Activated naive CD8-positive, alpha-beta T cell treated with anti-CD3 and anti-CD28 coated beads, Interleukin-2, amount 50 U/mL, for 16 hours (primary cell): ENCODE results near the gene LRRTM2.
"Not testable (repeated sequence)": the region's sequence is repeated elsewhere in the genome, so short reads cannot be mapped to it uniquely, and the experiment has no call there.

Source experiments
- DNase-seq: peaks from one replicate; pipeline ENCODE4 v3.0.0-alpha.2; 2020; ENCODE audit warnings: low read depth, low spot score

Gene LRRTM2

GRCh38 chr5:138874771-138875551 is at the start of gene LRRTM2:
LRRTM2 (minus strand) TSS chr5:138875335; CDS start chr5:138874911, 424 bp downstream.
- no peak for DNase-seq

GRCh38 chr5:138922494-138922893 is 47.4 kb upstream of the LRRTM2 start:
- DNase-seq, result no peak

- not testable (repeated sequence) for DNase-seq
These were observed 46.2 kb upstream of the LRRTM2 start for GRCh38 chr5:138921362-138921761.

GRCh38 chr5:138920181-138920580 is 45.0 kb upstream of the LRRTM2 start:
- DNase-seq, result no peak

- no peak for DNase-seq
These were observed 43.6 kb upstream of the LRRTM2 start for GRCh38 chr5:138918686-138919085.

- DNase-seq, result no peak
These were observed 39.2 kb upstream of the LRRTM2 start for GRCh38 chr5:138914338-138914737.

- DNase-seq, result no peak
These were observed 38.6 kb upstream of the LRRTM2 start for GRCh38 chr5:138913773-138914172.

- no peak for DNase-seq
These were observed 37.0 kb upstream of the LRRTM2 start for GRCh38 chr5:138912093-138912492.

GRCh38 chr5:138911441-138911840 is 36.3 kb upstream of the LRRTM2 start:
- no peak for DNase-seq

GRCh38 chr5:138910546-138911185 is 35.5 kb upstream of the LRRTM2 start:
- no peak for DNase-seq

- DNase-seq, result no peak
These were observed 34.6 kb upstream of the LRRTM2 start for GRCh38 chr5:138909734-138910133.

- DNase-seq, result no peak
These were observed 30.4 kb upstream of the LRRTM2 start for GRCh38 chr5:138905541-138905940.

- no peak for DNase-seq
These were observed 28.1 kb upstream of the LRRTM2 start for GRCh38 chr5:138903130-138903775.

- DNase-seq, result no peak
These were observed 26.6 kb upstream of the LRRTM2 start for GRCh38 chr5:138901716-138902115.

GRCh38 chr5:138900281-138900965 is 25.3 kb upstream of the LRRTM2 start:
- DNase-seq, result no peak

GRCh38 chr5:138898742-138899141 is 23.6 kb upstream of the LRRTM2 start:
- no peak for DNase-seq

GRCh38 chr5:138898299-138898698 is 23.2 kb upstream of the LRRTM2 start:
- DNase-seq, result no peak

GRCh38 chr5:138895918-138896317 is 20.8 kb upstream of the LRRTM2 start:
- DNase-seq, result no peak

- no peak for DNase-seq
These were observed 15.5 kb upstream of the LRRTM2 start for GRCh38 chr5:138890644-138891043.

GRCh38 chr5:138889994-138890393 is 14.9 kb upstream of the LRRTM2 start:
- no peak for DNase-seq

- DNase-seq, result no peak
These were observed 9.4 kb upstream of the LRRTM2 start for GRCh38 chr5:138884554-138884953.

GRCh38 chr5:138884094-138884493 is 9.0 kb upstream of the LRRTM2 start:
- no peak for DNase-seq
